ENCODE results near the gene HSPA1A.

DNA sequence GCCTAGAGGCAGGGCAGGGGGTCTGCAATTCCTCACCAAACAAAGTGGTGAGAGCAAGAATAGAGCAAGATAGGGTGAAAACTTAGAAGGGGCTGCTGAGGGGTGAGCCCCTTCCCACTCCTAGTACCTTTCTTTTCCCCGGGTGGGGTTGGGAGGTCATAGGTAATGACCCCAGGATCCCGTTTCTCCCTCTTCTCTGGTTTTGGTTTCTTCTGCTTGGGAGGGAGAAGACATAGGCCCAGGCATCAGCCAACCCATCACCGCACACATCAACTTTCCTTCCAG is 23.3 kb upstream of the HSPA1A start:
- no peak for TF ChIP-seq POLR2AphosphoS5 (IDR thresholded peaks at IDR 0.05; ENCODE audit: low read depth, low read length)
- TF ChIP-seq POLR2A (IDR thresholded peaks at IDR 0.05; ENCODE audit: low read depth, low read length): no peak
- TF ChIP-seq TAF1 (IDR thresholded peaks at IDR 0.05; ENCODE audit: borderline replicate concordance, low read depth, low read length): no peak
